Measurements from ENCODE around the gene SDR42E2. TPM values are rescaled to one million over a fixed set of nuclear protein-coding genes. Genes with fewer than 3 reads are reported as not detected.

Gene SDR42E2
- total RNA-seq, 2 donors from 2014 or later = 1.5 to 2.3 TPM

DNA sequence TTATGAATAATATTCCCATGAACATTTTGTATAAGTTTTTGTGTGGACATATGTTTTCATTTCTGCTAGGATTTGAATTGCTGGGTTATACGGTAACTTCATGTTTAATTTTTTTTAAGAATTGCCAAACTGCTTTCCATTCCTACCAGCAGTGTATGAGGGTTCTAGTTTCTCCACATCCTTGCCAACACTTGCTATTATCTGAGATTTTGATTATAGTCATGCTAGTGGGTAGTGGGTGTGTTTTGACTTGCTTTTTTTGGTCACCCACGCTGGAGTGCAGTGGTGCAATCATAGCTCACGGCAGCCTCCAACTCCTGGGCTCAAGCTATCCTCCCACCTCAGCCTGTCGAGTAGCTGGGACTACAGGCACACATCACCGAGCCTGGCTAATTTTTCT lies 40.8 kb downstream of the SDR42E2 start:
- H3K36me3 Mint-ChIP-seq (ENCODE audit: low read depth) = no peaks in the 10 kb centered on the region
- DNase-seq (no peak), ATAC-seq (no peak)
- no peaks in the 10 kb centered on the region for H3K27me3 Mint-ChIP-seq
- peak overlapping the region; percentile 39 for H3K27ac Mint-ChIP-seq
- H3K4me3 Mint-ChIP-seq = no peak overlapping the region
- peaks cover 22% of the 10 kb centered on the region for H3K4me1 Mint-ChIP-seq
- H3K9me3 ChIP-seq (ENCODE audit: control insufficient read depth, low read length, poor library complexity, severe bottlenecking) = no peaks in the 10 kb centered on the region

DNA sequence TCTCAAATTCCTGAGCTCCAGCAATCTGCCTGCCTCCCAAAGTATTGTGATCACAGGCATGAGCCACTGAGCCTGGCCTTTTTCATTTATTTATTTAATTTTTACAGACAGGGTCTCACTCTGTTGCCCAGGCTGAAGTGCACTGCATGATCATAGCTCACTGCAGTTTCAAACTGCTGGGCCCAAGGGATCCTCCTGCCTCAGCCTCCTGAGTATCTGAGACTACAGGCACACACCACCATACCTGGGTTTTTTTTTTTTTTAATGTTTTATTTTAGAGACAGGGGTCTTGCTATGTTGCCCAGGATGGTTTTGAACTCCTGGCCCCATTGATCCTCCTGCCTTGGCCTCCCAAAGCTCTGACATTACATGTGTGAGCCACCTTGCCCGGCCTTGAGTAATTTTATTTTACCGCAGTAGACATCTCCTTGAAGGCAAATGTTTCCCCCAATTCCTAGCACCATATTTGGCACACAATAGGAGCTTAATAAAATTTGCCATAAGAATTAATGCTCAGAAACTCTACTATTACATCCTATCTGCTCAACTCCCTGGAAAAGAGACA lies 41.9 kb downstream of the SDR42E2 start:
- no peak for ATAC-seq
- Mint-ChIP-seq H3K36me3 (ENCODE audit: low read depth) (no peaks in the 10 kb centered on the region), H3K27ac (no peak overlapping the region), H3K27me3 (no peaks in the 10 kb centered on the region), H3K4me3 (no peak overlapping the region), H3K4me1 (peaks cover 18% of the 10 kb centered on the region)
- no peaks in the 10 kb centered on the region for H3K9me3 ChIP-seq (ENCODE audit: control insufficient read depth, low read length, poor library complexity, severe bottlenecking)
- no peak for DNase-seq

DNA sequence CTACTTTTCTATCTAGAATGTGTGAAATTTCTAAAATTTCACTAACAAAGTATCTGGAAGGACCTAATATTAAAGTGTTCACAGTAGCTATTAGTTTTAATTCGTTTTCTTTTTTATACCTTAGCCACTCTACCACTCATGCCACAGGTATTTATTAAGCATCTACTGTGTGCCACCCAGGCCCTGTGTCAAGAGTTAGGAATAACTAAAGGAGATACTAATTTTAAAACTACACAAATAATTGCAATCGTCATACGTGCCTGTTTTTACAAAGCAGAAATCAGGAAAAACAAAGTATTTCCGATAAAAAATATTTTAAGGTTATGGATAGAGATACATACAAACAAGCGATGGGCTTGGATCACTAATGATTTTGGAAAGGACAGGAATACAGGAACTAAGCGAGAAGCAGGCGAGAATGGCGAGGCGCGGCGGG lies 43.3 kb downstream of the SDR42E2 start:
- no peak for DNase-seq
- no peaks in the 10 kb centered on the region for H3K27me3 Mint-ChIP-seq
- H3K4me1 Mint-ChIP-seq = peaks cover 20% of the 10 kb centered on the region
- peak overlapping the region; percentile 54 for H3K27ac Mint-ChIP-seq
- no peaks in the 10 kb centered on the region for H3K9me3 ChIP-seq (ENCODE audit: control insufficient read depth, low read length, poor library complexity, severe bottlenecking)
- ATAC-seq = no peak
- peak overlapping the region; percentile 96 for H3K4me3 Mint-ChIP-seq
- no peaks in the 10 kb centered on the region for H3K36me3 Mint-ChIP-seq (ENCODE audit: low read depth)

DNA sequence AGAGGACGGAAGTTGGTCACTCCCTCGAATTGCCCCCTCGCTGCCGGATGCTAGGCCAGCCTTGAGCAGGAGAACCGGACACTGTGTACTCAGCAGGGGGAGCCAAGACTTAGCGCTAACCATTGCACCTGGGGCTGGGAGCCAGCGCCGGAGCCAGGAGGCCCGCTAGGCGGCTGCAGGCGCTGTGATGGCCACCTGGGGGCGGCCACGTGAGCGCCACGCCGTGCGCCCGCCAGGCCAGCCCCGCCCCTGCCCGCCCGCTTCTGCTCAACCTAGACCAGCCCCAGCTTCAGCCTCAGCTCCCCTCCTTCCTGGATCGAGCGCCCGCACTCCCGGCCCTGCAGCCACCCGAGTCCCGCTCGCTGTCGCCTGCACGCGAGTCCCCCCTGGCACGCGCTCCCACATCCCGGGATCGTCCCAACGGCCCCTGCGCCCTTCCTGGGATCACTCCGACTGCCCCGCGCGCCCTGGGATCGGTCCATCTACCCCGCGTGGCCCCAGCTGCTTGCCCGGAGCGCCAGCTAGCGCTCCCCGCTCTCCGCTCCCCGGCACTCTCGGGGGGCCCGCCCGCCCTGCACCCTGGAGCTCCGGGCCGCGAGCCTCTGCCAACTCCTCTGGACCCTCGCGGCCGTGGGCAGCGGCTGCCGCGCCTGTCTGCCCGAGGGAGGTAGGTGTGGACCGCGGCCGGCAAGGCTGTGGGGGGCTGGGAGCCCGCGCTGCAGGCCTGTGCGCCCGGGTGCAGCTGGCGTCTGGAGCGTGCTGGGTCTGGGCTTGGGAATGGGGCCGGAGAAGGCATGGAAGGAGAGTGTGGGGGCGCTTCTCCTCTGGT lies 43.9 kb downstream of the SDR42E2 start, which contains the start of gene EEF2K:
Gene EEF2K (plus strand): TSS at position 266 of the 829 bp plus-strand sequence. CDS start 19,452 bp downstream, outside the sequence.
- Mint-ChIP-seq H3K4me1 (peaks cover 23% of the 10 kb centered on the region), H3K4me3 (peak within 1 kb of the TSS; percentile 96), H3K36me3 (ENCODE audit: low read depth) (no peaks in the 10 kb centered on the region), H3K27ac (peak within 1 kb of the TSS; percentile 97), H3K27me3 (no peaks in the 10 kb centered on the region)
- peak; percentile 64 to 76 (median 74) for DNase-seq
- peak; percentile 89 for ATAC-seq
- no peaks in the 10 kb centered on the region for H3K9me3 ChIP-seq (ENCODE audit: control insufficient read depth, low read length, poor library complexity, severe bottlenecking)

DNA sequence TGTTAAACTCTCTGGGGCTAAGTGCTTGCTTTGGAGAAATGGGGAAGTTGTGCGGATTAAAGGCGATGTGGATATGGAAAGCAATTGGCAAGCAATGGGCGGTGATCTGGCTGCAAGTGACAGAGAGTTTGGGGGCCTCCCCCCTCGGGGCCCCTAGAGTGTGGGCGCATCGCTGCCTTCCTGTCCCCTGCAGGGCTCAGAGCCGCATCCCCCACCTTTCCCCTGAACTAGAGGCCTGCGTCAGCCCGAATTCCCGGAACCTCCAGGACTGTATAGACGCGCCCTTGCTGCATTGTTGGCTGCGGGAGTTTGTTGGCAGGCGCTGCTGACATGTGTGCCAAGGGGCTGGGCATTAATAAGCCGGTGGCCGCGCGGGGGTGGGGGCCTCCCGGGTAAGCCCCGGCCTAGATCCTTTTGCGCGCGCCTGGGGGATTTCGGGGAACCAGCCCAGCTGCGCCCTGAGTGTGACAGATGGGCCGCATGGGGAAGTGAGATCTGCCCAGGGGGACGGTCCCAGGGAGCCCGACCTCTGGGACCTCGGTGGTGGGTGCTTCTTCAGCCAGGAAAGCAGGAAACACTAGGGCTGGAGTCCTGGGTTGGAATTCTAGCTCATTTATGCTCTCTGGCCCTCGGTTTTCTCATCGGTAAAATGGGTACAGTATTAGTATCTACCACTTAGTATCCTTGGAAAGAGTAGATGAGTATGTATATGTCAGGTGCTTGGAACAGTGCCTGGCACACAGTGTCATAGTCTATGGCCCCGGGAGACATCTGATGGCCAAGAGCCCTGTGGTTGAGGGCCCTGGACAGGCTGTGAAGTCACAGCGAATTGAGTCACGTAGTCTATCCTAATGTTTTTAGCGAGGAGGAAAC lies 44.8 kb downstream of the SDR42E2 start:
- Mint-ChIP-seq H3K4me3 (peak overlapping the region; percentile 96), H3K4me1 (peaks cover 24% of the 10 kb centered on the region), H3K27me3 (no peaks in the 10 kb centered on the region), H3K36me3 (ENCODE audit: low read depth) (no peaks in the 10 kb centered on the region), H3K27ac (peak overlapping the region; percentile 97)
- peak; percentile 49 to 60 (median 54) for DNase-seq
- H3K9me3 ChIP-seq (ENCODE audit: control insufficient read depth, low read length, poor library complexity, severe bottlenecking) = no peaks in the 10 kb centered on the region
- peak; percentile 73 for ATAC-seq

DNA sequence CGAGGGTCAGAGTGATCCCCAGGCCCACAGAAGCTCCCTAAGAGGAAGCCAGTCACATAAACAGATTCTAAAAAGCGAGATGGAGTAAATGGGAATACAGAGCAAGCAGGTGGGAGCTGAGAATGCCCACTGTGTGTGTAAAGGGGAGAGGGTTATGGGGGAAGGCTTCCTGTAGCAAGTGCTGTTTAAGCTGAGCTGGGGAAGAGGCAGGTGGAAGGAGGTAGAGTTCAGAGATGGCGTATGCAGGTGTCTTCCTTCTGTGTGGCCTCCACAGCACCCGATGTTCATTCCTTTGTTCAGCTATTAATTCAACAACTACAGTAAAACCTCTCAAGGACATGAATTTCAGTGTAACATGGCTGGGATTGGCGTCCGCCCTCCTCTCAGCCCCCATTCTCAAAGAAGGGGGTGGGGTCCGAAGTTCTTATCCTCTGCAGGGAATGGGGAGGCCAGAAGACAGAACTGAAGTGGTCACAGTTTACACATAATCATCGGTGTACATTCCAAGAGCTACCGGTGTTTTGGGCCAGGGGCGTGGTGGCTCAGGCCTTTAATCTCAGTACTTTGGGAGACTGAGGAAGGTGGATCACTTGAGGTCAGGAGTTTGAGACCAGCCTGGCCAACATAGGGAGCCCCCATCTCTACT lies 45.5 kb downstream of the SDR42E2 start:
- no peaks in the 10 kb centered on the region for H3K36me3 Mint-ChIP-seq (ENCODE audit: low read depth)
- no peaks in the 10 kb centered on the region for H3K9me3 ChIP-seq (ENCODE audit: control insufficient read depth, low read length, poor library complexity, severe bottlenecking)
- H3K4me3 Mint-ChIP-seq = peak overlapping the region; percentile 96
- H3K27ac Mint-ChIP-seq = peak overlapping the region; percentile 97
- H3K4me1 Mint-ChIP-seq = peaks cover 27% of the 10 kb centered on the region
- no peak for ATAC-seq
- DNase-seq = no peak
- no peaks in the 10 kb centered on the region for H3K27me3 Mint-ChIP-seq

DNA sequence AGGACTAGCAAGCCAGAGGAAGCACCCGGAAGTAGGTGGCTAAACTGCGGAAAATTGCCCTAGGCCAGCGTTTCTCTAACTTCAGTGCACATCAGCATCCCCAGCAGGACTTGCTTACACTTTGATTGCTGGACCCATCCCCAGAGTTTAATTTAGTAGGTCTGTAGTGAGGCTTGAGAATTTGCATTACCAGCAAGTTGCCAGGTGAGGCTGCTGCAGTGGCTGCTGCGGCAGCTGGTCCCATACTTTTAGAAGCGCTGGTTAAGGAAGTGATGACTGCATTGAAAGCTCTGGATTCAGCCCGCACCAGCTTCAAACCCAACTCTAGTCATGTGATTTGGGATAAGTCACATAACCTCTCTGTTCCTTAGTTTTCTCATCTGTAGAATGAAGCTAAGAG lies 48.0 kb downstream of the SDR42E2 start:
- peaks cover 5% of the 10 kb centered on the region for H3K36me3 Mint-ChIP-seq (ENCODE audit: low read depth)
- ATAC-seq (no peak), DNase-seq (no peak)
- no peaks in the 10 kb centered on the region for H3K27me3 Mint-ChIP-seq
- H3K27ac Mint-ChIP-seq = no peak overlapping the region
- no peak overlapping the region for H3K4me3 Mint-ChIP-seq
- peaks cover 39% of the 10 kb centered on the region for H3K4me1 Mint-ChIP-seq
- no peaks in the 10 kb centered on the region for H3K9me3 ChIP-seq (ENCODE audit: control insufficient read depth, low read length, poor library complexity, severe bottlenecking)

DNA sequence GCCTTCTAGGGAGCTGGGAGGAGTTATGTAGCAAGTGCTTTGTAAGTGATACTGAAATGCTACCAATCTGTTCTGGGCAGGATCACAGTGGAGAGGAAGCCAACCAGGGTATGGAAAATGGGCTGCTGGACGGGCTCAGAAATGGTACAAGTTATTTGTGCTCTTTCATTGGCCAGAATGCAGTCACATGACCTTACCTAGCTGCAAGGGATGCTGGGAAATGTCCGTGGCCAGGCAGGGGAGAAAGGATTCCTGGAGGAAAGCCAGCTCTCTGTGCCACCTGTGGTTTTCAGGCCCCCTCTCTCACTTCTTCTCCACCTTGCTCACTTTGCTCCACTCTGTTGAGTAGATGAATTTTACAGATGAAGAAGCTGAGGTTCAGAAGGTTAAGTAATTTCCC lies 48.5 kb downstream of the SDR42E2 start:
- Mint-ChIP-seq H3K27ac (no peak overlapping the region), H3K27me3 (no peaks in the 10 kb centered on the region), H3K4me3 (no peak overlapping the region), H3K4me1 (peaks cover 36% of the 10 kb centered on the region), H3K36me3 (ENCODE audit: low read depth) (peaks cover 5% of the 10 kb centered on the region)
- ATAC-seq (no peak), DNase-seq (no peak)
- H3K9me3 ChIP-seq (ENCODE audit: control insufficient read depth, low read length, poor library complexity, severe bottlenecking) = no peaks in the 10 kb centered on the region

DNA sequence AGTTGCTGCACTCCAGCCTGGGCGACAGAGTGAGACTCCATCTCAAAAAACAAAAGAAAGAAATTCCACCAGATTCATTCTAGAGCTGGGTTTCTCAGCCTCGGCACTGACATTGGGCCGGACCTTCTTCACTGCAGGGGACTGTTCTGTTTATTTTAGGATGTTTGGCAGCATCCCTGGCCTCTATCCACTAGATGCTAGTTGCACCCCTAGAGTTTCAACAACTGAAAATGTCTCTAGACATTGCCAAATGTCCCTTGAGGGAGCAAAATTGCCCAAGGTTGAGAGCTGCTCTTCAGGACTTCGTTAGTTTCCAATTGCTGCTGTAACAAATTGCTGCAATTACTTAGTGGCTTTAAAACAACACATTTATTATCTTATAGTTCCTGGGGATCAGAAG lies 50.9 kb downstream of the SDR42E2 start:
- DNase-seq (no peak), ATAC-seq (no peak)
- no peaks in the 10 kb centered on the region for H3K9me3 ChIP-seq (ENCODE audit: control insufficient read depth, low read length, poor library complexity, severe bottlenecking)
- H3K27me3 Mint-ChIP-seq = no peaks in the 10 kb centered on the region
- no peak overlapping the region for H3K27ac Mint-ChIP-seq
- H3K36me3 Mint-ChIP-seq (ENCODE audit: low read depth) = peaks cover 5% of the 10 kb centered on the region
- peaks cover 25% of the 10 kb centered on the region for H3K4me1 Mint-ChIP-seq
- H3K4me3 Mint-ChIP-seq = no peak overlapping the region

DNA sequence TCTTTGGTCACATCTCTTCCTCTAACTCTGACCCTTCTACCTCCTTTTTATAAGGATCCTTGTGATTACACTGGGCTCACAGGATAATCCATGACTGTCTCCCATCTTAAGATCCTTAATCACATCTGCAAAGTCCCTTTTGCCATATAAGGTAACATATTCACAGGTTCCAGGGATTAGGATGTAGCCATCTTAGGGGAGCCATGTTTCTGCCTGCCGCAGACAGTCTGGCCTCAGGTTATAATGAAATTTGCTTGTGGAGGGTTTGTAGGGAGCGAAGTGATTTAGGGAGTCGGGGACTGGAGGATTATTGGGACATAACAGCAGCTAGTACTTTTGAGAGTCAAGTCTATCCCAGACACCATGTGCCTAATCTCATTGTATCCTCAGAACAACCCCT lies 51.5 kb downstream of the SDR42E2 start:
- H3K9me3 ChIP-seq (ENCODE audit: control insufficient read depth, low read length, poor library complexity, severe bottlenecking) = no peaks in the 10 kb centered on the region
- Mint-ChIP-seq H3K4me3 (no peak overlapping the region), H3K4me1 (peaks cover 25% of the 10 kb centered on the region), H3K27me3 (no peaks in the 10 kb centered on the region), H3K36me3 (ENCODE audit: low read depth) (peaks cover 5% of the 10 kb centered on the region), H3K27ac (peak overlapping the region; percentile 51)
- DNase-seq (no peak), ATAC-seq (no peak)

DNA sequence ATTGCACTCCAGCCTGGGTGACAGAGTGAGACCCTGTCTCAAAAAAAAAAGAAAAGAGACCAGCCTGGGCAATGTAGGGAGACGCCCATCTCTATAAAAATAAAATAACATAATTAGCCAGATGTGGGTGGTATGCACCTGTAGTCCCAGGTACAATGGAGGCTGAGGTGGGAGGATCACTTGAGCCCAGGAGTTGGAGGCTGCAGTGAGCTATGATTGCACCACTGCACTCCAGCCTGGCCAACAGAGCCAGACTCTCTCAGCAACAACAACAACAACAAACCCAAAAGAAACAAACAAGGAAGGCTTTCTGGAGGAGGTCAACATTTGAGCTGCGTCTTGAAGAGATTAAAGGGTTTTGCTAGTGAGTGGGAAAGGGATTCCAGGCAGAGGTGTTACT lies 52.1 kb downstream of the SDR42E2 start:
- Mint-ChIP-seq H3K27ac (peak overlapping the region; percentile 51), H3K36me3 (ENCODE audit: low read depth) (peaks cover 5% of the 10 kb centered on the region), H3K27me3 (no peaks in the 10 kb centered on the region), H3K4me3 (no peak overlapping the region), H3K4me1 (peaks cover 25% of the 10 kb centered on the region)
- no peak for ATAC-seq
- no peak for DNase-seq
- no peaks in the 10 kb centered on the region for H3K9me3 ChIP-seq (ENCODE audit: control insufficient read depth, low read length, poor library complexity, severe bottlenecking)

DNA sequence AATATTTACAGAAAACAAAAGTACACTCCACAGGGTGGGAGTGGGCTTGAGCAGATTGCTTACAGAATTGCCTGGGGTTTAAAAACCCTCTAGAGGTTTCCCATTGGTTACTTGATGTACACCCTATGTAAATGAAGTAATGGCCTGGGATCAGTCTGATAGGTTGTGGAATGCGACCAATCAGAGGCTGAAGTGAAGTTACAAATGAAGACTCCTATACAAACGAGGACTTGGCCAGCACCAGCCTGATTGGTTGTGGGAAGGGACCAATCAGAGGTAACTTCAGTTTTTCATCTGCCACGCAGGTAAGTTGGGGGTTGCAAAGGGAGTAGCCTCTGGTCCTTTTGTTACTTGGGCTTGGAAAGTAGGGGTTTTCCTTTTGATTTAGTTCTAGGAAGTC lies 52.6 kb downstream of the SDR42E2 start:
- Mint-ChIP-seq H3K27me3 (no peaks in the 10 kb centered on the region), H3K27ac (no peak overlapping the region), H3K4me3 (no peak overlapping the region), H3K4me1 (peaks cover 25% of the 10 kb centered on the region), H3K36me3 (ENCODE audit: low read depth) (peaks cover 5% of the 10 kb centered on the region)
- H3K9me3 ChIP-seq (ENCODE audit: control insufficient read depth, low read length, poor library complexity, severe bottlenecking) = no peaks in the 10 kb centered on the region
- ATAC-seq (no peak), DNase-seq (no peak)
